ENCODE results near the gene EOLA2. TPM values are rescaled to one million over a fixed set of nuclear protein-coding genes. Genes with fewer than 3 reads are reported as not detected.
A peak's percentile ranks its signal among the peaks of the same experiment; 100 is the strongest.
"Not testable (repeated sequence)": the region's sequence is repeated elsewhere in the genome, so short reads cannot be mapped to it uniquely, and the experiment has no call there.

EOLA2 gene
- total RNA-seq, result 10 to 100 TPM; 30.0 to 31.7 TPM
- long read RNA-seq, transcript CXorf40B-205 (6 exons, 1,440 nt), result minor isoform, 5 of 33 reads
- long read RNA-seq, transcript CXorf40B-203 (5 exons, 1,653 nt), result major isoform, 7 of 33 reads
- long read RNA-seq, partial matches to known transcripts, result 6 of 33 reads
- long read RNA-seq, other reads (novel, unspliced or antisense), result 14 of 33 reads

DNA sequence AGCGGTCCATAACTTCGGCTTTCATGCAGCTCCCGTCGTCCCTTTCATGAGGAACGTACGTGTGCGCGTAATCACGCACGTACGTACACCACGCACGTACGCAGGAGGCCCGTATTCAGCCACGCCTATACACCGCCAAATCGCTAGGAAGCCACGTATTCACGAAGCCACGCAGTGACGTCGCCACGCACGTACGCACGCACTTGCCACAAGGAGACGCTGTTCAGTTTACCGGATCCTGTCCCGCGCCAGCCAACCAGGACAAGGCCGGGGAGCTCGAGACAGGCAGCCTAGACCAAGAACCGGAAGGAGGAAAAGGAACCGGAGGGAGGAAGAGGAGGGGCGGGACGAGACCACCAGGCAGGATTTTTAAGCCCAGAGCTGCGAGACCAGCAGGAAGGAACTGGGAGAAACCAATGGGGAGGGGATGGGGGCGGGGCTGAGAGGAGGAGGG is at the start of gene EOLA2:
Gene EOLA2, minus strand, starts transcription at position 65 of the 454 bp plus-strand sequence. CDS start 4,617 bp downstream, outside the sequence.
- intact Hi-C loops (cut with DNase I, micrococcal nuclease), result no loop called here
- peak; percentile 91 to 95 for DNase-seq
- peak; percentile 55 for ATAC-seq

DNA sequence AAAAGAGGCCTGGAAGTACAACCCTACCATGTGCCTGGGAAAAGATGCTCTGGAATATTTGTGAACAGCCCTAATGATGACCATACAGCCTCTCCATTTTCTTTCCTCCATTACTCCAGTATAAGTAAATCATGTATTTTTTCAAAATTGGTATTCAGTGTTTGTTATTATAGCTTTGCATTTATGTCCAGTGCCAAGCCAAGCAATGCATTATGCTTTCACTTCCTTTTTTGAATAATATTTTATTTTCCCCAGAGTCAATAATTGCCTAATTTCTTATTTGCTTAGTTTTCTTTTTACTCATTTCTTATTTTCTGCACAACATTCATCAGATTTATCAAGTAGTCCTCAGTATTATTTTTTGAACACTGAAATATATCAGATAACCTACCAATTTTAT is 49.3 kb upstream of the EOLA2 start:
- ATAC-seq (no peak), DNase-seq (no peak)
- intact Hi-C loops (cut with DNase I, micrococcal nuclease), result no loop called here

DNA sequence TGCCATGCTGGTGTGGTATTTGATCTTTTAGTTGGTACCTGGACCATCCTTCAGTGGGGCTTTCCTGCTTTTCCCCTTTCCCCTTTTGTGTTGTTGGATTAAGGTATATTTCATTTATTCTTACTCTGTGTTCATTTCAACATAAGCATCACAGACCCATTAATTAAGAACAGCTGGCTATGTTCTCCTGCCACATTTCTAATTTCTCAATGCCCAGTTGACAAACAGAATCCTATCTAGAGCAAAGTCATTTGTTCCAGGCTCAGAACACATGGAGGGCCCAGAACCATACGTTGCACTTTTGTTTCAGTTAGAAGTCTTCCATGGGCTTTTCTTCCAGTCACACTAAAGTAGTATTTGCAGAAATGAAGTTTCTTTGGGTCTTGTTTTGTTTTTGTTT is 46.1 kb upstream of the EOLA2 start:
- intact Hi-C loops (cut with DNase I, micrococcal nuclease), result no loop called here
- DNase-seq (no peak), ATAC-seq (no peak)

DNA sequence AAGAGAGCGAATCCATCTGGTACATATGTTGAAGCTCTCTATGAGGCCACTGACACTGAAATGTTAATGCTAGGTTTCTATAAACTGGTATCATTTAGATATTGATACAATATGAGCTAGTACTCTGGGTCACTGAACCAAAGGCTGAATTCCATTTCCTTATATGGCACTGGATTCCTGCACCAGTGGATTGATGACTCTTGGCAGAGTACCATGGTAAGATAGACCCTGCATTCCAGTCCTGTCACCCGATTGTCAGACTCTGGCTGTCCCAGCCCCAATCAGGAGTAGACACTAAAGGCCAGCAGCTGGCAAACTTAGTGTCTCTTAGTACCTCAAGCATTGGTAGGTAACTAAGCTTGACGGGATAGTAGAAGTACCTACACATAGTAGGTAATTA is 44.0 kb upstream of the EOLA2 start:
- DNase-seq, result no peak
- intact Hi-C loops (cut with DNase I, micrococcal nuclease), result no loop called here
- peak; percentile 55 for ATAC-seq

DNA sequence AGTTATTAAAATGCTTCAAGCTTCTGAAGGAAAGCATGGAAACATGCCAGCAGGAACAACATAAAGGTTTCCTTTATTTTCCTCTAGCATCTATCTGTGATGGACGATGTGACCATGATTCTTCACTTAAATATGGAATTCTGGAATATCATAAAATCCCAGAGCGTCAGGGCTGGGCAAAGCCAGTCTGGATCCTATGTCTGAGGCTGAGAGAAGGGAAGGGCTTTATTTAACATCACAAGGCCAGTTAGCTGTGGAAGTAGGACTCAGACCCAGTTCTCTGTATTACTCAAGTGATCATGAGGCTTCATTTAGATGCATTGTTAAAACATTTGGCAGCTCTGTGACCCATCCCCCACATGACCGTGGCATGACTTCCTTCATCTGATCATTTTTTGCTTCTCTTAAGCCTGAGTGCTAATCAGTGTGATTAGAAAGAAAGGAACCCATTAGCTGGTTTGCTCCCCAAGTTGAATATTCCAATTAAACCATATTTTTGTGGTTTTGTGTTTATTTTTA is 40.9 kb upstream of the EOLA2 start:
- ATAC-seq, result no peak
- DNase-seq, result no peak
- intact Hi-C loops (cut with DNase I, micrococcal nuclease), result no loop called here

DNA sequence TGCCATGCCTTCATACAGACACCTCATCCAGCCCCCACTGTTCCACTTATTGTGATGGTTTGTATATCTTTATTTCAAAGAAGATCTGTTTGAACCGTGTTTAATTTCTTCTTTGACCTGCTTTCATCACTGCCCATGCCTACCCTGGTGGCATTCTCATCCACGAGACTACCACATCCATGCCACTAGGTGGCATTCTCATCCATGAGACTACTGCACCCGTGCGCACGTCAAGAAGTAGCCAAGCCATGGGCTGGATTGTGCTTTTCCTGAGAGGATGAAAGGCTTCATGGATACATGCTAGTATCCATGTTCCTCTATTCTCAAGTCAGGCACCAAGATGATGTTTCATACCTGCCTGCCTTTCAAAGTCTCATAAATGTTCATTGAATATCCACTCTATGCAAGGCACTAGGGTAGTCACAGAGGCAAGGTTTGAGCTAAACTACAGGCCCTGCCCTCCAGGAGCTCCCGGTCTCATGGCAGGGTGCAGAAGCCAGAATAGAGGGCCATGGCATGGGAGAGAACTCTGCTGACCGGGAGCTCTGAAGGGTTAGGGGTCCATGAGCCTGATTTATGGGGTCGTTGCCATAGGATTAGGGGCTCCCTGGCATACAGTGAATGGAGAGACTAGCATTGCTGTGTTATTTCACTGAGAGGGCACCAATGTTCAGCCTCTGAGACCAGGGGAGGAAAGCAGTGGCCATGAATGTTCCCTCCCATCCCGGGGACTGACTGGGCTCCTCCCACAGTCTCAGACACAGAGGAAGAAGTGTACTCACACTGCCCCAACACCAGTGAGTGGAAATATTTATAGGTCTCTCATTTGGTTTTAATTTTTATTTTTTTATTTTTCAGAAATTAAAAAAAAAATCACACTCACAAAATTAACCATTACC is 24.8 kb upstream of the EOLA2 start:
- intact Hi-C loops (cut with DNase I, micrococcal nuclease), result loop anchor here in 1 of 2 donors (5.0 kb wide), 1 partner anchor 754 kb away; no protein-coding TSS in a partner anchor
- peak; percentile 95 for ATAC-seq
- peak; percentile 34 to 41 for DNase-seq

DNA sequence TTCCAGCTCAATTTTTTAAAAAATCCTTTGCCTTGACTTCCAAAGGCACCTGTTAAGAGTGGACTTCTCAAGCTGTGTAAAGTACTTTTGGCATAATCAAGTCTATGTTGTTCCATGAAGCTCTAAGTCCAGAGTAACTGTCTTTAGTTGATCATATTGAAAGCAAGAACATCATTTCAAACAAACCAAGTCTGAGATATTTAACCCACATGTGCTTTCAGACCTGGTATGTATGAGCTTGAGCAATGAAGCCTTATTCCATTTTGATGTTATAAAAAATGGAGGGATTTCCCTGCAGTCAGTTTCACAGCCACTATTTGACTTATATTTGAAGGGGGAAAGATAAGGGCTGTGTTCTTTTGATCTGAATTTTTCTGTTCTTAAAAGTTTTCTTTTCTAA is 23.7 kb upstream of the EOLA2 start:
- ATAC-seq, result no peak
- intact Hi-C loops (cut with DNase I, micrococcal nuclease), result loop anchor here in 1 of 2 donors (5.0 kb wide), 1 partner anchor 755 kb away; no protein-coding TSS in a partner anchor

DNA sequence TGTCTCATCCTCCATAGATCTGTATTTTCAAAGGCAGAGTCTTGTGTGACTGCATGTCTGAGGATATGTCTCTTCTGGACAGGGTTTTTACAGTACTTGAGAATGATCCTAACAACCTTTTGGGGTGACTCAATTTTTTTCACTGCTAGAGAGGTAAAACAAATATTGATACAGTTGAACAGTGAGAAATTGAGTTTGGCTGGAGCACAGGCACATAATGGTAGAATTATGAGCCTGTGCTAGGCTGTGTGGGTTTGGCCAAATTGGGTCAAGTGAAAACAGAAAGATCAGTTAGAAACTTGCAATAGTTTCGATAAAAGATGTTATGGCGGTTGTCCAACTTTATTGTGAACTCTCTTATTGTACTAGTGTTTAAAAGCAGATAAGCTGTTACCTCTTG is 23.3 kb upstream of the EOLA2 start:
- ATAC-seq, result no peak
- intact Hi-C loops (cut with DNase I, micrococcal nuclease), result loop anchor here in 1 of 2 donors (5.0 kb wide), 1 partner anchor 756 kb away; no protein-coding TSS in a partner anchor

More for the DNA sequence above, 23.7 kb upstream of the EOLA2 start:
- DNase-seq, result no peak

DNA sequence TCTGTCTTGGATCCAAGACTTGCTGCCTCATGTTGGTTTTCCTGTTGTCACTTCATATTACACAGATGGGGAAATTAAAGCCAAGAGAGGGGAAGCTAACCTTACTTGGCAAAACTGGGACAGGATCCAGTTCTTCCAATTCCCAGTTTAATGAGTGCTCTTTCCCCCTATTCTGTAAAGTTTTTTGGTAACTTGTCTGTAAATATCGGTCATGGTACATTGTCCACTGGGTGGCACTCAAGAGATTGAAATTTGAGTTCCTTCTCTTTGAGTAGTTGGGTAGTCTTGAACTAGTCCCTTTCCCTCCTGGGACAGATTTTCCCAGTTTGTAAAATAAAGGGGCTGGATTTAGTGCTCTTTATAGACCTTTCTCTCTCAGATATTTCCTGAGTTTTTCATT is 12.4 kb upstream of the EOLA2 start:
- ATAC-seq (peak; percentile 56), DNase-seq (no peak)
- intact Hi-C loops (cut with DNase I, micrococcal nuclease), result no loop called here

More for the DNA sequence above, 23.3 kb upstream of the EOLA2 start:
- DNase-seq, result no peak

DNA sequence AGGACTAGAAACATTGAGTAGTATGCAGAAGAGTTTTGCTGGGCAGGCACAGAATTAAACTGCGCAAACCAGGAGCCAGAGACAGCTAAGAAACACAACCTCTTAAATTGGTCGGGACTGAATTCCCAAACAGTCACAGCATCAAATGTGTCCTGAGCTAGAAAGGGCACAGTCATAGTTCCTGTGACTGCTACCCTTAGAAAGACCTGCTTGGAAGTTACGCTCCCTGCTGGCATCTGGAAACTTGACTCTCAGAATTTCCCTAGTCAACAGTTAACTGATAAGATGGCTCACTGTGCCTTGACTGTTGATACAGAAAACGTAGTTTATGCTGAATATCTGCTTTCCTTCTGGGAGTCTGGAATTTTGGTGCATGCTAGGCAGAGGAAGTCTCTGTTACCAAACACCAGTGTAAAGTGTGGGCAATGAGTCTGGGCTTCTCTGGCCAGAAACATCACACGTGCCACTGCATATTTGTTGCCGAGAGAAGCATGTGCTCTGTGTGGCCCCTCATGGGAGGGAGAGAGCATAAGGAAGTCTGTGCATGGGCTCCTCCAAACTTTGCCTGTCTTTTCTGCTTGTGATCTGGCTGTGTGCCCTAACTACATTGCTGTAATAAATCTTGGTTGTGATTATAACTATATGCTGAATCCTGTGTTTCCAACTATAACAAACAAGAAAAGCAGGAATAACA is 11.6 kb upstream of the EOLA2 start:
- ATAC-seq (peak; percentile 77), DNase-seq (no peak)
- intact Hi-C loops (cut with DNase I, micrococcal nuclease), result no loop called here

DNA sequence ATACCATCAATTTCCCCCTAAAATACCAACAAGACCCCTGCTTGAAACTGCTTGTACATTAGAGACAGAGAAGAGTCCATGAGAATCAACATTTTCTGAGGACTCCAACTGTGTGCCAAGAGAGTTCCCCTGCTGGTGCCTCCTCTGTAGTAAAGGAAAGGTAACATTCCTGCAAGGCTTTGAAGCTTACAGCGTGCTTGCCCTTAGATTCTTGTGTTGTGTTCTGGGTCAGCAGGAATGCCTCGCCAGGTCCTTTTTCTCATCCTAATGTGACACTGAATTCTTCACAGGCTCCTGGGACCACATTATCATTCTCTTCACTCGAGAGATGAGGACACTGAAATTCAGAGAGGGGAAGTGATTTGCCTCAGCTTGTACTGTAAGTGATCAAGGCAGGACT is 9.7 kb upstream of the EOLA2 start:
- ATAC-seq, result no peak
- intact Hi-C loops (cut with DNase I, micrococcal nuclease), result no loop called here
- no peak for DNase-seq

DNA sequence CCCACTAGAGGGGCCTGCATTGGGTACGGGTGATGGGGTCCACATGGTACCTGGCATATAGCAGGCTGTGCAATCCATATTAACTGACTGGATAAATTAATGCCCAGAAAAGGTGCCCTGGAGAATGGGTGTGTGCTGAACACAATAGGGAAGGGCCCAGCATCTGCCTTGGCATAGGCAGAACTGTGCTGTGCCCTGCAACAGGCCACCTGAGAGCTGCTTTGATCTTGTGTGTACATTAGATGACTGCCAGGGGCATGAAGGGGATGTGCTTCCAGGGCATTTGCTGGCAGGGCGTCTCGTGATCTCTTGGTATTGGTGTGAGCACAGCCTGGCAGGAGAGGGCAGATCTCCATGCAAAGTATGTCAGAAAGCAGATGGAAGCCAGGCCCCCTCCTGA is 8.6 kb upstream of the EOLA2 start:
- DNase-seq; ATAC-seq; intact Hi-C loops (cut with DNase I, micrococcal nuclease): not testable (repeated sequence)

DNA sequence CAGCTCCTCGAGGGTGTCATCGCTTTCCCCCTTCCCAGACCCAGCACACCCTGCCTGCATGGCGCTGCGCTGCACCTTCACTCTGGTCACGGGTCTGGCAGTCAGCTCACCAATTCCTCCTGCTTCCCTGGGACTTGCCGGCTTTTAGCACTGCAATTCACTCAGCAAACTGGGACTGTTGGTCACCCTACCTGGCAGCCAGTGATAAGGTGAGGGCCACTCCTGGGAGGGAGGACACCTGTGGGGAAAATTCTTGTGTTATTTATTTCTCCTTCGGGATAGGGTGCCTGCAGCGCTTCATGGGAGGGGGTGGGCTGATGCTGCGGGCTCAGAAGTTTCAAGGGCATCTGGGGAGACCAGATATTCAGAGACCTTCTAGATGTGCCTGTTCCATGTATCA is 7.5 kb upstream of the EOLA2 start:
- intact Hi-C loops (cut with DNase I, micrococcal nuclease); ATAC-seq: not testable (repeated sequence)

DNA sequence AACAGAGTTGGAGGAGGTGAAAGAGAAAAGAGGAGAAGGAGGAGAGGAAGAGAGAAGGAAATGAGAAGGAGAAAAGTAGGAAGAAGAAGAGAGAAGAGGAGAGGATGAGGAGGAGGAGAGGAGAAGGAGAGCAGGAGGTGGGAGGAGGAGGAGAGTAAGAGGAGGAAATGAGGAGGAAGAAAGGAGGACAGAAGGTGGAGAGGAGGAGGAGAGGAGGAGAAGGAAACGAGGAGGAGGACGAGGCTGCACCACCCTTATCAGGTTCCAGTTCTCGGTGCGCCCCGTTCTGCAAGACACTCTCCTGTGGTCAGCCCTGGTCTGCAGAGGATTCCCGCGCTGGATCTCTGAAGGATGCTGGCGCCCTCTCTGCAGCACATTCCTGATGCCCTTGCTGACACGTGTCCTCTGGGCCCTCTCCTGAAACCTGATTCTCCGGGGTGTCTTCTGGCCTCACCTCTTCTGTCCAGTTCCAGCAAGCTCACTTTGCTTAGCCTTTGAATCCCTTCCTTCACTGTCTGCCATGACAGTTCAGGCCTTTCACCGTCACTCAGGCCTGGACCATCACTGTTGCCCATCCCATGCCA is 6.9 kb upstream of the EOLA2 start:
- ATAC-seq; DNase-seq; intact Hi-C loops (cut with DNase I, micrococcal nuclease): not testable (repeated sequence)

More for the DNA sequence above, 7.5 kb upstream of the EOLA2 start:
- DNase-seq, result not testable (repeated sequence)

DNA sequence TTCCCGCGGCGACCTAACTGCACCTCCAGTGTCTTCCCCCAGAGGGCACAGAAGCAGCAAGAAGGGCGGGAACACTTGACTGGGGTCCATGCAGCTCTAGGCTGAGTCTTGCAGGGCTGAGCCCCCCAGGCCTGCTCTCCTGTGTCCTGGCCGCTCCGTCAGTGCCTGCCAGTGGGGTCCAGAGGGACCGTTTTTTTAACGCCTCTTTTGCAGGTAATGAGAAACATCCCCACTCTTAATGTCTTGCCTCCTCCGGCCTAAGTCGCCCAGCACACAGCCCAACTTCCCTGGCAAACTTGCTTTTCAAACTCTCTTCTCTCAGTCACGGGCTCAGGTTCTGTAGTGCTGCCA is 2.4 kb upstream of the EOLA2 start:
- intact Hi-C loops (cut with DNase I, micrococcal nuclease); ATAC-seq: not testable (repeated sequence)

DNA sequence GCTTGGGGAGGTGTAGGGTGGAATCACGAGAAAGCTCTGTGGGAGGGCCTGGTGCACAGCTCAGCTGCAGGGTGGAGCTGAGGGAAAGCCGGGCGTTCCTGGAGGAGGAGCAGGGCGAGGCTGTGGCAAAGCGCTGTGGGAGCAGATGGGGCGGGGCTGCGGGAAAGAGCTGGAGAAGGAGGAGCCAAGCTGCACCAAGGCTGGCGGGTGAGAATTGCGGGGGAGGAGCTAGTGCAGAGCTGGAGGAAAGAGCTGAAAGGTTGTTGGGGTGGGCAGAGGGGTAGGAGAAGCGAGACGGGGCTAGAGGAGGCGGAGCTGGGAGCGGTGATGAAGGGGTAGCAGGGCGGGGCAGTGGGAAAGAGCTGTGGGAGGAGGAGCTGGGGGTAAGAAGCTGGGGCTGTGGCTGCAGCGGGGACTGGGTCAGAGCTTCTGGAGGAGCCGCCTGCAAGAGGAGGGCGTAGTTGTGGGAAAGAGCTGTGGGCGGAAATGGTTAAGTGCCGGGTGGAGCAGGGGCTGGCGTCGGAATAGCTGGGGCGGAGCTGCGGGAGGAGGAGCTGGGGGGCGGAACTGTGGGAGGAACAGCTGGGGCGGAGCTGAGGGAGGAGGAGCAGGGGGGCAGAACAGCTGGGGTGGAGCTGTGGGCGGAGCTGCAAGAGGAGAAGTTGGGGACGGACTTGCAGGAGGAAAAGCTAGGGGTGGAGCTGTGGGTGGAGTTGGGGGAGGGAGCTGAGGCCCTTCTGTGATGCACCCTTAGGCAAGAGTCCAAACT is 1.8 kb upstream of the EOLA2 start:
- ATAC-seq (peak; percentile 67), DNase-seq (peak; percentile 93 to 97)
- intact Hi-C loops (cut with DNase I, micrococcal nuclease), result no loop called here

More for the DNA sequence above, 2.4 kb upstream of the EOLA2 start:
- not testable (repeated sequence) for DNase-seq

DNA sequence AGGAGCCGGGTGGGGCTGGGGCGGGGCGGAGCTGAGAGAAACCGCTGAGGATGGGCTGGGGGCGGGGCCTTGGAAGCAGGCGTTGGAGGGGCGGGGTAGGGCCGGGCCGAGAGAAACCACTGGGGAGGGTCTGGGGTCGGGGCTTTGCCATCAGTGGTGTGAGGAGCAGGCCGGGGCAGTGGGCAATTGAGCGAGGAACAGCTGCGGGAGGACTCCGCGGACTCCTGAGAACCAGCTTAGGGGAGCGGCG is 1.3 kb upstream of the EOLA2 start:
- intact Hi-C loops (cut with DNase I, micrococcal nuclease), result no loop called here
- no peak for ATAC-seq
- DNase-seq, result no peak

Data from left colon (tissue), 2 donors.